GM19467 (cell line): ENCODE results near the gene OR5I1.
"Not testable (repeated sequence)": the region's sequence is repeated elsewhere in the genome, so short reads cannot be mapped to it uniquely, and the experiment has no call there.

Source experiments
- ATAC-seq: cut with Tn5 transposase; IDR thresholded peaks from one replicate; pipeline ENCODE4 v1.9.1; 2021; ENCODE audit warnings: mild to moderate bottlenecking, moderate library complexity; ENCODE audit not compliant: unreplicated experiment

Gene OR5I1

GRCh38 chr11:55936300-55936699 is at the start of gene OR5I1:
TSS of gene OR5I1 (minus strand) at chr11:55936400. CDS start at chr11:55936400, 0 bp downstream.
- no peak for ATAC-seq

GRCh38 chr11:55970935-55971334 is 34.7 kb upstream of the OR5I1 start:
- ATAC-seq = no peak

GRCh38 chr11:55969845-55970244 is 33.6 kb upstream of the OR5I1 start, which contains the start of gene OR10AG1:
TSS of gene OR10AG1 (minus strand) at chr11:55969945. CDS start at chr11:55969907, 38 bp downstream.
- no peak for ATAC-seq

GRCh38 chr11:55967914-55968313 is 31.7 kb upstream of the OR5I1 start:
- no peak for ATAC-seq

- ATAC-seq = no peak
Measured at GRCh38 chr11:55966391-55966790, 30.2 kb upstream of the OR5I1 start.

GRCh38 chr11:55956521-55956920 is 20.3 kb upstream of the OR5I1 start:
- no peak for ATAC-seq

GRCh38 chr11:55949330-55949729 is 13.1 kb upstream of the OR5I1 start:
- no peak for ATAC-seq

GRCh38 chr11:55942785-55943392 is 6.7 kb upstream of the OR5I1 start:
- no peak for ATAC-seq

- ATAC-seq = no peak
Measured at GRCh38 chr11:55920537-55920936, 15.7 kb downstream of the OR5I1 start.

- ATAC-seq = no peak
Measured at GRCh38 chr11:55914482-55914881, 21.7 kb downstream of the OR5I1 start, which contains the start of gene OR5W2. TSS of gene OR5W2 (minus strand) at chr11:55914582. CDS start at chr11:55914582, 0 bp downstream.

- no peak for ATAC-seq
Measured at GRCh38 chr11:55902308-55902707, 33.9 kb downstream of the OR5I1 start.

GRCh38 chr11:55895216-55895615 is 41.0 kb downstream of the OR5I1 start:
- no peak for ATAC-seq

- not testable (repeated sequence) for ATAC-seq
Measured at GRCh38 chr11:55885481-55885880, 50.7 kb downstream of the OR5I1 start.
